GM18951 (cell line): ENCODE data around the gene KRT77.

Source experiments
- POLR2A ChIP-seq: IDR thresholded peaks from 4 replicates; pipeline ENCODE4 v1.6.1; 2011; ENCODE audit warnings: mild to moderate bottlenecking; ENCODE audit not compliant: insufficient read length, insufficient read depth; ENCODE audit errors: extremely low read depth
- in situ Hi-C: fragments of 300-500 bp; cut with MboI; formaldehyde crosslinking; loops from one replicate; pipeline ENCODE4 v1.12.0; 2022; ENCODE audit warnings: low sequenced_read_pairs, mixed read lengths, inconsistent platforms; ENCODE audit not compliant: unreplicated experiment

The KRT77 gene

GRCh38 chr12:52696588-52696987 is 6.7 kb downstream of the KRT77 start:
- in situ Hi-C loops, result no loop called here
- no peak for TF ChIP-seq POLR2A

GRCh38 chr12:52695039-52695438 is 8.3 kb downstream of the KRT77 start:
- in situ Hi-C loops, result no loop called here
- no peak for TF ChIP-seq POLR2A

GRCh38 chr12:52694151-52694550 is 9.2 kb downstream of the KRT77 start:
- no peak for TF ChIP-seq POLR2A
- in situ Hi-C loops, result no loop called here

GRCh38 chr12:52693261-52693660 is 10.1 kb downstream of the KRT77 start:
- in situ Hi-C loops, result no loop called here
- TF ChIP-seq POLR2A, result no peak

- in situ Hi-C loops, result no loop called here
- no peak for TF ChIP-seq POLR2A
Measured at GRCh38 chr12:52692254-52692653, 11.1 kb downstream of the KRT77 start.

GRCh38 chr12:52691841-52692150 is 11.5 kb downstream of the KRT77 start:
- TF ChIP-seq POLR2A, result no peak

GRCh38 chr12:52691076-52691840 is 12.1 kb downstream of the KRT77 start:
- no peak for TF ChIP-seq POLR2A
- in situ Hi-C loops, result no loop called here

More at GRCh38 chr12:52691841-52692150, 11.5 kb downstream of the KRT77 start:
- in situ Hi-C loops, result no loop called here

- no peak for TF ChIP-seq POLR2A
- in situ Hi-C loops, result no loop called here
Measured at GRCh38 chr12:52690351-52691075, 12.8 kb downstream of the KRT77 start.

- TF ChIP-seq POLR2A, result no peak
- in situ Hi-C loops, result no loop called here
Measured at GRCh38 chr12:52689936-52690335, 13.4 kb downstream of the KRT77 start.

GRCh38 chr12:52689239-52689638 is 14.1 kb downstream of the KRT77 start:
- in situ Hi-C loops, result no loop called here
- no peak for TF ChIP-seq POLR2A

GRCh38 chr12:52688481-52688880 is 14.8 kb downstream of the KRT77 start:
- in situ Hi-C loops, result no loop called here
- no peak for TF ChIP-seq POLR2A

GRCh38 chr12:52687497-52688385 is 15.6 kb downstream of the KRT77 start:
- in situ Hi-C loops, result no loop called here
- no peak for TF ChIP-seq POLR2A

- TF ChIP-seq POLR2A, result no peak
- in situ Hi-C loops, result no loop called here
Measured at GRCh38 chr12:52686756-52687487, 16.4 kb downstream of the KRT77 start.
